ENCODE data around the gene TARP.
"Not testable (repeated sequence)": the region's sequence is repeated elsewhere in the genome, so short reads cannot be mapped to it uniquely, and the experiment has no call there.

The TARP gene

DNA sequence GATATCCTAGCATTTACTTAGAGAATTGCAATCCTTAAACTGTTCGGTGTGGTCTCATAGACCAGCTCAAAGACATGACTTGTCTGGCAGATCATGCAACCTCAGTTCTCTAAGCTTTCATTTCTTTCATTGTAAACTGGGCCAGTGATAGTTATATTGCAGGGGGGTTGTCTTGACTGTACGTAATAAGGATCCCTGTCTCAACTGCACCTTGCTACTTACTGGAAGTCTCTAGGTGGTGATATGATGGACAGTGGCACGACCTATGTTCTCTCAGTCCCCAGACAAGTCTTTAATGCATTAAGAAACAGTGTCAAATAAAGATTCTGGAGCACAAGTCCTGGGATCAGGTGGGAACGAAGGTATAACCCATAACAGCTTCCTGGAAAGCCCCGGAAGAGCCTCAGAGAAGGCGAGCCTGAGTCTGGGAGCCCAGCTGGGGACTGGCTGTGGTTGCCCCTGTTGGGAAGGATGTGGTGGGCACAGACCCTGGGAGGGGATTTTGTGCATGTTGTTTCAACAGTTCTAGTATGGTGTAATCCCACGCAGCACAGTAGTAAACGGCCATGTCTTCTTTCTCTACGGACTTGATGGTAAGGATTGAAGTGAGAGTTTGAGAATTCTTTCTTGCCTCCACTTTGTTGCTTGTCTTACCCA, 26.0 kb upstream of the TARP start:
- no peak for DNase-seq (ENCODE audit: low read depth)

DNA sequence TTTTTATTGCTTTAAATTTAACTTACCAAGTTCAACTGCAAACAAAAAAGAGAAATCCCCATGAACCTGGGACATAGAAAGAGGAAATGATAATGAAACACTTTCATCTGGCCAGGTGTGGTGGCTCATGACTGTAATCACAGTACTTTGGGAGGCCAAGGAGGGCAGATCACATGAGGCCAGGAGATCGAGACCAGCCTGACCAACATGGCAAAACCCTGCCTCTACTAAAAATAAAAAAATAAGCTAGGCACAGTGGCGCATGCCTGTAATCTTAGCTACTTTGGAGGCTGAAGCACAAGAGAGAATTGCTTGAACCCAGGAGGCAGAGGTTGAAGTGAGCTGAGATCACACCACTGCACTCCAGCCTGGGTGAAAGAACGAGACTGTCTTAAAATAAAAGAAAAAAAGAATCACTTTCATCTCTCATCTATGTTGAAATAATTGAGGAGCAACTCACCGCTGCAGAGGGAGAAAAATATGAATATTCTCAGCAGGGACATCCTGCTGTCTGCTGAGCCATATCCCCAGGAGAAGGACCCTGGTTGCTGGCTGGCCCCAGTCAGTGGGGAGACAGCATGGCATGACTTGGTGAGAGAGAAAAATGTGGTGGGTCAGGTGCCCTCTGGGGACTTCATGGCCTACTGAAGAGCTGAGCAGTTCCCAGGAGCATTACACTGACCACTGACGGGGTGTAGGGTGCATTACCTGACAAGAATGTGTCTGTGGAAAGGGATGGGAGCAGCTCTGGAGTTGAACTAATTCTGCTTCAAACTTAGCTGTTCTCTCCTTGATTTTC, 22.8 kb upstream of the TARP start:
- DNase-seq (ENCODE audit: low read depth), result no peak

DNA sequence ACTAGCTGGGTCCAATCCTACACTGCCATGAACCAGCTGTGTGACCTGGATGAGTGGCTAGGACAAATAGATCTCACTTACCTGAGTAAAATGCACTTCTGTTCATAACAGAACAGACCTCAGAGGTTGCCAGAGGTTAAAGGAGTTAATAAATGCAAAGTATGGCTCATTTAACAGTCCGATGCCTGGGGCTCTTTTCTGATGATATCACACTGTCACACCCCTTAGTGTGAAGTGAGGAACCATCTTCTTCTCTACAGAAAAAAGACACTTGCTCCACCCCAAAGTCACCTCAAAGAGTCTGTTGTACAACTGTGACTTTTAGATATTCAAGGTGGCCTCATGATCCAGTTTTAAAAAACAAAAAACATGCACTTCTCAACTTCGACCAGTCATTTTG, 21.5 kb upstream of the TARP start:
- DNase-seq (ENCODE audit: low read depth), result no peak

DNA sequence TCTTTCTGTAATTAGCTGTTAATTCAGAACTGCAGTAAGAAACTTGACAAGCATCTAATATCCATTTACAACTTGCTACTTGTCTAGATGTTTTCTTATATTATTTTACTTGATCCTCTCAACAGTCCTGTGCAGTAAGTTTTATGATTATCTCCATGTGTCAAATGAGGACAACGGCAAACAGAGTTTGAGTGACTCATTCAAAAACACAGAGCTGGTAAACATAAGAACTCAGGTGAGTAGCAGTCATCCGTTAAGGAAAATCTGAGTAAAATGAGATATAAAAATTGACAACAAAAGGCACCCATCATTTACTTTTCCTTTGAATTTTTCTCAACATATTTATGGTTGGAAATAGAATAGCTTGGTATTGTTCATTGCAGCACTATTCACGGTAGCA, 19.0 kb upstream of the TARP start:
- DNase-seq (ENCODE audit: low read depth), result no peak

DNA sequence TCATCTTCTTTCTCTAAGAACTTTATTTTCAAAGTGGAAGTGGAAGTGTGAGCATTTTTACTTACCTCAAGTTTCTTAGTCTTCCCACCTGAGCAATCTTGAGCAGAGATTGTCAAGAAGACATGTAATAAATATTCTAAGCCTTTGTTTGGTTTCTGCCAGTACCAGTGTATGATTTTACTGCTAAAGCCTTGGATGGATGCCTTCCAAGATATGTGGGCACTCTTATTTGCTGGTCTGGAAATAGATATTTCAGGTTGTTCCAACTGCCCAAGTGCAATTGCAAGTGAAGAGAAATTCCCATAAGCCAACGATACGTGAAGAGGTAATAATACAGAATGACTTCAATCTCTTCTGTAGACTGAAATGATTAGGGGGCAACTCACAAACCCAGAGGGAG, 18.2 kb upstream of the TARP start:
- DNase-seq (ENCODE audit: low read depth), result no peak

DNA sequence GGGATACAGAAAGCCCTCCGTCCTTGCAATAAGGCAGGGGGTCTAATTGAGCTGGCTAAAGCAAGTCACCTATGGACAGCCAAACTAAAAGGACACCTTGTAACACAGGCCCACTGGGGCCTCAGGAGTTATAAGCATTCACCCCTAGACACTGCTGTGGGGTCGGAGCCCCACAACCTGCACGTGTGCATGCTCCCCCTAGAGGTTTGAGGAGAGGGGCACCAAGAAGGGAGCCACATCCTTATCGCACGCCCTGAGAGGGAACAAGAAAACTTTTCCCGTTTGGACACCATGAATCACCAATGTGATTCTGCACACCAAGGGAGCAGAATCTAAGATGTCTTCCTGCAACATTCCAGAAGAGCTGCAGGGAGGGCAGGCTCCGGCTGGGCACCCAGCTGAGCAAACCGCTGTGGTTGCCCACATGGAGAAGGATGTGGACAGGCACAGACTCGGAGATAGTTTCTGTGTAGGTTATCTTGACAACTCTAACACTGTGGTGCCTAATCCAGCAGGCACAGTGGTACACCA, 17.7 kb upstream of the TARP start:
- no peak for DNase-seq (ENCODE audit: low read depth)

DNA sequence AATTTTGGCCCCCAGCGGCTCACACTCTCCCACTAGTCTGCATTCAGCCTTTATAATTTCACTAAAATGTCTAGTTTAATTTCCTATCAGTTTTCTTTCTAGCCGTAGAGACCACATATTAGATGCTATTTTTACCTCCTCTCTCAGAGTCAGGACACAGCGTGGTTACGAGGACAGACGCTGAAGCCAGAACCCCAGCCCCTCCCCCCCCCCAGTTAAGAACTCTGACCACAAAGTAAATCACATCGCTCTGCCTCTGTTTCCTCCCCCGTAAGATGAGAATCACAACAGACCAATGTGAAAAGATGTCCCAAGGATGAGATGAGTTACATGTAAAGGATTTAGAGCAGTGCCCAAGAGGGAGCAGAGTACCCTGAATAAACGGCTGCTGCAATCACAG, 11.1 kb upstream of the TARP start:
- no peak for DNase-seq (ENCODE audit: low read depth)

DNA sequence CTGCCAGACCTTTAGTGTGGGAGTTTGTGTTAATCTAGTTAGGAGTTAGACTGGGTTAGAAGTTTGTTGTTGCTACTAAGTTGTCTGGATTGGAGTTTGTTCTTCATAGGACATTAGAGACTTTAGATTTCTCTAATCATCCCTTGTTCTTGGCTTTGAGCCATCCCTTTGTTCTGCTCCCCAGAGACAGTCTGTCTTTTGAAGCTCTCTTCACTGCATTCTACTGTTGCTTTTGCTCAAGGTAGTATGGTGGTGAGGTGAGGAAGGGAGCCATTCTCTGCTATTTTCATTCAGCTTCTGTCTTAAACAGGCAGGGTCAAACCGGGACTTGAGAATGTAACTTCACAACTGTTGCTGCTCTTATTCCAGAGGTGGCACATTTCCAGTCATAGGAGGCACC, 10.4 kb upstream of the TARP start:
- no peak for DNase-seq (ENCODE audit: low read depth)

DNA sequence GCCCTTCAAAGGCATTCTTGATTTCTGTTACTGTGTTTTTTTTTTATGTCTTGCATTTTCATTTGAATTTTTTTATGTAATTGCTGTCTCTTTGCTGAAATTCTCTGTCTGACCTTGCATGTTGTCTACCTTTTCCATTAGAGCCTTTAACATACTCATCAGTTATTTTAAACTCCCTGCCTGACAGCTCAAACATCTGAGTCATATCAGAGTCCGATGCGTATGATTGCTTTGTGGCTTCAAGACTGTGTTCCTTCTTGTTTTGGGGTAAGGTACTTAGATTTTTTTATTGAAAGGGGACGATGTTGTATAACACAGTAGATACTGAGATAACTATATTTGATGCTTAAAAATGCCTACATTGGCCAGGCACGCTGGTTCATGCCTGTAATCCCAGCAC, 9.7 kb upstream of the TARP start:
- DNase-seq (ENCODE audit: low read depth), result no peak

DNA sequence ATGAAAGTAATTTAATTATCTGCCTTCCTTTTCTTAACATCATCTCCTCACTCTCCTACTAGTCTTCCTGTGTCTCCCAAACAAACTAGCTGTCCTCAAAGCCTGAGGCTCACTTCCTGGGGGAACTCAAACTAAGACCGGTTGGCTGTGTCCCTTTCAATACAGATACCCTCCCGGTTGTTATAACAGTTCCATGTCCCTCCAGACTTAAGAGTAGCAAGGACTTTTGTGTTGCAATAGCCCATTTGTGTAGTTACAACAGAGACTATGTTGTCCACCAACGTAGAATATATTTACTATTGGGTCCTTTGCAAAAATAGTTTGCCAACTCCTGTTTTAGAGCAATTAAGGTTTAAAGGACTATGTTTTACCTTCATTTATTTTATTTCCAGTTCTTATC, 8.6 kb upstream of the TARP start:
- DNase-seq (ENCODE audit: low read depth), result no peak

DNA sequence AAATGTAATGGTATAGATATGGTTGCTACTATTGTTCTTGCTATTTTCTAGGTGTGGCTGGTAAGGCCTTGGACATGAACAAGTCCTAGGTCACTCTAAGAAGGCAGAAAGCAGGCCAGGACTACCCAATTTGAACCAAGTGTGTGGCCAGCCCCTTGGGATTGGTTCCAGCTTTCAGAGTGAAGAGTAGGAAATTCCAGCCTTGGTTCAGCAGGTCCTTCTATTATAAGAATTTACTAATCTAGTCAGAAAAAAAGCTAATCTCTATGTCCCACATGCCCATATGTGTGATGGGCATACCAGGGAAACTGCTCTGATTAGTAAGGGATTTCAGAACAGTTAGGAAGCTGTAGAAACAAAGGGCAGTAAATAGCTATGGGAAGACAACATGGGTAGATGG, 7.8 kb upstream of the TARP start:
- no peak for DNase-seq (ENCODE audit: low read depth)

DNA sequence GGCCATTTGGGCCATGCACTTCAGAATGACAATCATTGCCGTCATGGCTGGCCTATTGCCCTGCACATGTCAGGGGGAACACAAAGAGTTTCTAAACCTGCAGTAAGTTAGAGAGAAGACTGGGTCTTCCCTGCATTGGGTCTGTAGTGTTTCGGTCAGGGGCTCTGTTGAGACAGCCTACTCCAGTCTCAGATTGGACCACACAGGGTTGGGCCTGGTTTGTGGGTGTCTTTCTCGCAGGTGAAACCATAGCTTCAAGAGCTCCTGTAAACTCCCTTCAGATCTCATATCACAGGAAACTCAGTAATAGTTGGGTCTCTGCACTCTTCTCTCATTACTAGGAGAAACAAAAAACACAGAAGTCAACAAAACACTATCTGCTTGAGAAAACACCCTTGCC, 7.3 kb upstream of the TARP start:
- no peak for DNase-seq (ENCODE audit: low read depth)

DNA sequence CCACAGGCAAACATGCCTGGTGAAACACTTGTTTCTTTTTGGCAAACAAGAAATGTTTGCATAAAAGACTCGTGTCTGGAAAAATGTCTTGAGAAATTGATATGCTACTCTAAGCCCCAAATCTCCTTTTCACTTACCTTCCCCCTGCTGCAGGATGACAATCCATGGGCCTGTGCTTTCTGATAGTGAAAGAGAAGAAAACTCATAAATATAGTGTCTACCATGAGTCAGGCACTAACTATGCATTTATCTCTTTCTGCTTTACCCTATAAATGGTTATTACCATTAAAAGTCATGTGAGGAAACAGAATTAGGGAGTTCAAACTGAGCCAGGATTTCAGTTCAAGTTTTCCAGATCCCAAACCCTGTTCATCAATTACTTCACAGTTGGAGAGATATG, 6.6 kb upstream of the TARP start:
- no peak for DNase-seq (ENCODE audit: low read depth)

DNA sequence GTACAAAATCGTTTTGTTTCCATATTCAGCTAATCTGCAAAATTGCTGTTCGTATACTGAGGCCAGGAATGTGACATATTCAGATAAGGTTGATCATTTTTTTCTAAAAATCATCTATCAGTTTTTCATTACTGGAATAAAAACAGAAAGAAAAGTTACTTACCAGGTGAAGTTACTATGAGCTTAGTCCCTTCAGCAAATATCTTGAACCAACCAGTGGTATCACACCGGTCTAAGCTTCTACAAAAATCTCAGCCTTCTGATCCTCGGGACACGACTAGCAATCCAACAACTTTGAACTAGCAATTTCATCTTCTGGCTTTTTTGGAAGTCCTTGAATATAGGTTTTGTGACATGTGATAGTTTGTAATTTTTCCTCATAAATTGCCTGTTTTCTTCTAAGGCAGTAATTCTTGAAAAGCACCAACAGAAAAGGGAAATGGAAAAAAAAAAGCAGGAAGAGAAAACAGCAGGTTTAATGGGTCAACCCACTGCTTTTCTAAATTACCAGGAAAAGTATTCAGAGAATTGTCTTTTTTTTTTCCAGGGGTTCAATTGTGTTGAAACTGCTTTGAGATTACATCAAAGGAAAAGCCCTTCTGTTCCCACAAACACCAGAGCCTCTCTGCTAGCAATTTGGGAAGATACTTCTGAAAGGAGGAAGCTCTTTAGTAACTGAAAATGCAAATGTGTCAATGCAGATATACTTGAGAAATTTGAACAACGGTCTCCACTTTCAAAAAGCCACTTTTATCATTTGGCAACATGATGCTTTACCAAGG, 2.9 kb upstream of the TARP start:
- no peak for DNase-seq (ENCODE audit: low read depth)

DNA sequence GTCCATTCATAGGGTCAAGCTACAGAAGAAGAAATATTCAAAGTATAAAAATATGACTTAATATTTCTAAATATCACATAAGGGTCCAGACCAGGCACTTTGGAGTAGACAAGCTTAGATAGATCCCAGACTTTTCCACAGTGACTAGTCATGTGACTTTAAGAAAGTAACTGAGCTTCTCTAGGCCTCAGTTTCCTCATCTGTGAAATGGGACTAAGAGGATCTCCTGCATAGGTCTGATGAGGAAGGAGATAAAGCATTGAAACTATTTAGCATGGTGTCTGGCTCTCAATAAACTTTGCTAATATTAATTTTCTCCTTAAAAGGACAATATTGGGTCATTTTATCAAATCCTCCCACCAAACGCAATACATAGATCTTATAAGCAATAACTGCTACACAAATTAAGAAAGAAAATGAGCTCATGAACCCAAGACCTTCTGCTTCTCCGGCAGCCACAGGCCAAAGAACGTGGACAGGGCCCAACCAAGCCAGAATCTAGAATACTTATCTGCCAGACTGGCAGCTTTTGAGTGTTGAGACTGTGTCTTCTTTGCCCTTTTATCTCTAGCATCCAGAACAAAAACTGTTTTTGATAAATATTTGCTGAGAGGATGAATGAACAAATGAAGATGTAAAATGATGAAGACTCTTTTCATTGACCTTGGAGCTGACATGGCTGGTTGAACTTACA, 1.6 kb upstream of the TARP start:
- no peak for DNase-seq (ENCODE audit: low read depth)

DNA sequence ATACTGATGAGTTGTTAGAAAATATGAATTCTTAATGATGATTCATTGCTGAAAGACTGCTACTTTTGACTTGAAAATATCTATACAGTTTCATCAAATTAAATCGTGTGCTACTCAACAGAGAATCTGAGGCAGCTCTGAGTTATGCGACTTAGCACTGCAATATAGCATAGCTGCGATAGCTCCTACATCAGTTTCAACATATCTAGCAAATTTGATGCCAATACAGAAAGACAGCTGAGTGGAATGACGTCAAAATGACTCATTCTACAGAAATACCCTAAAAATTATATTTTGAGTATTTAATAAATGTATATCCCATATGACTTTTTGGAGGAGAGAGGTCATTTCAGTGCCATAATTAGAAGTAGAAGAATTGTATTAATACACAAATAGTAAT, 1.1 kb upstream of the TARP start:
- DNase-seq (ENCODE audit: low read depth), result no peak

DNA sequence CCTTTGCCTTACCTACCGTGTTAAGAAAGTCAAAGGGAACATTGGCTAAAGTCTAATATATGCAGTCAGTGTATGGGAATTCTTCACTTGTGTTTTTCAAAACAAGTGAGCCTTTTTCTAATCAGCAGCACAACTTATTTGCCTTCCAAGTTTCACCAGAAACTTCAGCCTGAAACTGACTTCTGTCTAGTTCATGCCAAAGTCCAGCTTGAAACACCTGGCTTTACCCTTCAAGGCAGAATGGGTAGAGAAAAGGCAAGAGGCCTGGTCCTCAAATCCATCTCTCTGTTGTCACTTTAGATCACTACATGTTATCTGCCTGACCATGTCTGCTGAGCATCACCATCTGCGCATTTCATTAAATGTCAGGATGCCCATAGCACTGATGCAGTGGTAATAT, 3.0 kb downstream of the TARP start:
- DNase-seq (ENCODE audit: low read depth), result not testable (repeated sequence)

DNA sequence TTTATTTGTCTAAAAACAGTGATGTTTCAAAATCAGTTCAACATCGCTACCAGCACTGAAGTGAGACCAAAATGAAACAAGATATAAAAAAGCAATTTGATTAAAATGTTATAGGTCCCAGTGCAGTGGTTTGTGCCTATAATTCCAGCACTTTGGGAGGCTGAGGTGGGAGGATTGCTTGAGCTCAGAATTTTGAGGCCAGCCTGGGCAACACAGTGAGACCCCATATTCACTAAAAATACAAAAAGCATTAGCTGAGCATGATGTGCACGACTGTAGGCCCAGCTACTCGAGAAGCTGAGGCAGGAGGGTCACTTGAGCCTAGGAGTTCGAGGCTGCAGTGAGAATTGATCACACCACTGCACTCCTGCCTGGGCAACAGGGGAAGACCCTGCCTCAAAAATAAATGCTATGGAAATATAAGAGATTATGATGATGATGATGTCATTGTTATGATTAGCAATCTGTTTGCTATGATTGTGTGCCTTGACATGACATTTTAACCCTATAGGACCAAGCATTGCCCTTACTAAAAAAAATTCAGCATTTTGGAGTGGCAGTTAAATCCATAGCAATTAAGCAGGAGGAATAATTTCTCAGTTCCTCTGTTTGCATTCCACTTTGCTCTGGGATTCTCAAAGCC, 3.6 kb downstream of the TARP start:
- not testable (repeated sequence) for DNase-seq (ENCODE audit: low read depth)

DNA sequence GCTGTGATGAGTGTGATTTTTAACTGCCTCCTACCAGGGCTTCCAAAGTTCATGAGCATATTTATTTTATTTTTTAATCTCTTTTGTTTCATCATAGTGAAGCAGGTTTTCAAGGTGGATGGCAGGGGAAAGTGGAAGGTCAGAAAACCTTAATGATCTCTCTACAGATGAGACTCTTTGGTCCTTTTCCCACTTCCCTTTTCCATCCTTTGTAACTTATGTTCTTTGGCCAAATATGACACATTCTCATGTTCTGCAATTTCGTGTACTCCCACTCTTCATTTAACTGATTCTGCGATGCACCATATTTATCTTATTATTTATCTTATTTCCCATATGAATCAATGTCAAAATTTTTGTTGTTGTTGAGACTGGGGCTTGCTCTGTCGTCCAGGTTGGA, 7.5 kb downstream of the TARP start:
- DNase-seq (ENCODE audit: low read depth), result not testable (repeated sequence)

DNA sequence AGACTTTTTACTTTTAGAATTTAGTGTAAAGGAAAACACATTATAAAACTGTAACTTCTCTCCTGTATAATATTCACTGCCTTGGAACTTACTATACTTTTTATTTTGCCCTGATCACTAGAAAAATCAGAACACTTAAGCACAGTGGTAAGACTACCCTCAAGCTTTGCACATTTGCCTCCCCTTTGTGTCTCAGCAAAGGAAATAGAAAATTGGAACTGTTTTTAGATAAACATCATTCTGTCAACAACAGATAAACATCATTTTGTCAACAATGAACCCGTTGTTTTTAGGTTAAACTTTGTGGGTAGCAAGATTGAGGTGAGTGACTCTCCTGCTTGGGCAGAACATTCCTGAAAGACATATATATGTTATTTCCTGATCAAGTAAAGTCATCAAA, 8.8 kb downstream of the TARP start:
- DNase-seq (ENCODE audit: low read depth), result not testable (repeated sequence)

DNA sequence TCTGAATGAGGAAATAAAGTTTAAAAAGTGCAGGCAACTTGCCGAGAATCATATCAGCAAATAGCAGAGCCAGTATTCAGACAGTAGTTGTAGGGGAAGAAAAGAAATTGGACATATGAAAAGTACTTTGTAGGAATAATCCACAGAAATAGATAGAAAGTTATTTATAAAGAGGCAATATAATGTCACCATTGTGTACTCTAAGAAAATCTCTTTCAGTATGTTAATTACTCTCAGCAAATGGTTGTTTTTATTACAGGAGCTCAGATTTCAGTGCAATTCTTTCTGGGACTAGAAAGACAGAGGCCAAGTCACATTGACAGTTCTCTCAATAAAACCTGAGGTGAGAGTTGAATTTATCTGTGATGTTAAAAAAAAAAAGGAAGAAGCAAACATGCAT, 10.2 kb downstream of the TARP start:
- not testable (repeated sequence) for DNase-seq (ENCODE audit: low read depth)

DNA sequence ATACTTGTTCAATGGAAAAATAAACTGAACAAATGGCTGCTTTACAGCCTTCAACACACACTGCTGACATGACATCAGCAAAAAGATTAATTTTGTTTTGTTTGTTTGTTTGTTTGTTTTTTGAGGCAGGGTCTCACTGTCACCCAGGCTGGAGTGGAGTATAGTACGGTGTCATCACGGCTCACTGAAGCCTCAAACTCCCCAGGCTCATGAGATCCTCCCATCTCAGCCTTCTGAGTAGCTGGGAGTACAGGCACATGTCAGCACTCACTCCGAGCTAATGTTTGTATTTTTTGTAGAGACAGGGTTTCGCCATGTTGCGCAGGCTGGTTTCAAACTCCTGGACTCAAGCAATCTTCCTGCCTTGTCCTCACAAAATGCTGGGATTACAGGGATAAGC, 10.9 kb downstream of the TARP start:
- no peak for DNase-seq (ENCODE audit: low read depth)
